GM12892 (cell line): ENCODE data around the gene FAM216A.

Experiments
- POLR2A ChIP-seq: IDR thresholded peaks from 2 replicates; pipeline ENCODE4 v1.6.1; 2011; ENCODE audit warnings: low read depth, low read length, control low read depth
- POLR2AphosphoS5 ChIP-seq: IDR thresholded peaks from 2 replicates; pipeline ENCODE4 v1.6.1; 2011; ENCODE audit warnings: low read depth, low read length, control low read depth

DNA sequence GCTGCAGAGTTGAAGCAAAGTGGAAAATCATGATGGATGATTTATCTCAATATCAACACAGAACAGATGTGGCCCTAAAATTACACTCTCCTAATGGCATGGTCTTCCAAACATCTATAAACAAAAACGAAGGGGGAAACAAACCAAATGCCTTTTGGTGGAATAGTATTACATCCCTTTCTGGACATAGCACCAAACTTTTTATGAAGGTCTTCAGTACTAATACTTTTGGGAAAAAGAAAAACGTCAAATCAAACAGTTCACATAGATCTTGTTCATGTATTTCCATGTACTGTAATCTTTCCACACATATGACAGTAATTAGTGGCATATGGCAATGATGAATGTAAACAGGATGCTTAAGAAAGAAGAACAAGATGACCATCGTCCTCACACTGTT is 42.2 kb upstream of the FAM216A start:
- no peak for TF ChIP-seq POLR2A
- no peak for TF ChIP-seq POLR2AphosphoS5
